GM20000 (cell line): ENCODE results near the gene HELB.

Experiments
- DNase-seq: peaks from one replicate; pipeline ENCODE4 v3.0.0; 2012; ENCODE audit warnings: low spot score
- TF ChIP-seq, protein P1 (sequence below): IDR thresholded peaks from 2 replicates; pipeline ENCODE4 v1.5.1; 2012; ENCODE audit warnings: mild to moderate bottlenecking, control low read depth; ENCODE audit errors: extremely low read depth, missing control alignments

Gene HELB

DNA sequence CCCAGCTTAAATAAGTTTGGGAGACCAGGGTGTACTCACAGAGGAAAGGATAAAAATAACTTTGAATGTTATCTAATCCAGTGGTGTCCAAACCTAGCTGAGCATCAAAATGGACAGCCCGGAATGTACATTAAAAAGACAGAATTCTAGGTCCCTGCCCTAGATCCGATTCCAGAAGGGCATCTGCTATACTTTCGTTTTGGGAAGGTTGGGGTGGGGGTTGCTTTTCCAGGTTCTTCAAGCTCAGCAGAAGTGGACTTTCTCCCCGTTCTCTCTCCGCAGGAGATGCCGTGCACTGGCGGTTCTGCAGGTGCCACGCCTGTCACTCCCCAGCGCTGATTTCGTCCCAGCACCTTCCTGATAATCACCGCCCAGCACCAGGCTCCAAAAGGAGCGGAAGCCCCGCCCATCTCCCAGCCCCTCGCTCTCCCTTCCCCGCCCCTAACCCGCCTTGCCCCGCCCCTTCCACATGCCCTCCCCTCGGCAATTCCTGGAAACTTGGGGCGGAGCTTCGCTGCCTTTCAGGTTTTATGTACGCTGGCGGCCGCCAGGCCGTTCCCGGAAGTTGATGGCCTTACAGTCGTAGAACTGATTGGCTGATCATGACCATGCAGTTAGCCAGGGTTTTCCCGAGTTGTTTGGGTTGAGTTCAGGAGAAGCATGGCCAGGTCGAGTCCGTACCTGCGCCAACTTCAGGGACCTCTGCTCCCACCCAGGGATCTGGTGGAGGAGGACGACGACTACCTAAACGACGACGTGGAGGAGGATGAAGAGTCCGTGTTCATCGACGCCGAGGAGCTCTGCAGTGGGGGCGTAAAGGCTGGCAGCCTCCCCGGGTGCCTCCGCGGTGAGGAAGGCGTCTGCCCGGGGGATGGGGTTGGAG lies at the start of gene HELB:
Gene HELB, plus strand, starts transcription at position 550 of the 883 bp plus-strand sequence. Its CDS starts 111 bp downstream, at position 661.
- TF ChIP-seq, protein P1, sequence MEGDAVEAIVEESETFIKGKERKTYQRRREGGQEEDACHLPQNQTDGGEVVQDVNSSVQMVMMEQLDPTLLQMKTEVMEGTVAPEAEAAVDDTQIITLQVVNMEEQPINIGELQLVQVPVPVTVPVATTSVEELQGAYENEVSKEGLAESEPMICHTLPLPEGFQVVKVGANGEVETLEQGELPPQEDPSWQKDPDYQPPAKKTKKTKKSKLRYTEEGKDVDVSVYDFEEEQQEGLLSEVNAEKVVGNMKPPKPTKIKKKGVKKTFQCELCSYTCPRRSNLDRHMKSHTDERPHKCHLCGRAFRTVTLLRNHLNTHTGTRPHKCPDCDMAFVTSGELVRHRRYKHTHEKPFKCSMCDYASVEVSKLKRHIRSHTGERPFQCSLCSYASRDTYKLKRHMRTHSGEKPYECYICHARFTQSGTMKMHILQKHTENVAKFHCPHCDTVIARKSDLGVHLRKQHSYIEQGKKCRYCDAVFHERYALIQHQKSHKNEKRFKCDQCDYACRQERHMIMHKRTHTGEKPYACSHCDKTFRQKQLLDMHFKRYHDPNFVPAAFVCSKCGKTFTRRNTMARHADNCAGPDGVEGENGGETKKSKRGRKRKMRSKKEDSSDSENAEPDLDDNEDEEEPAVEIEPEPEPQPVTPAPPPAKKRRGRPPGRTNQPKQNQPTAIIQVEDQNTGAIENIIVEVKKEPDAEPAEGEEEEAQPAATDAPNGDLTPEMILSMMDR = no peak
- DNase-seq = peak; percentile 90

DNA sequence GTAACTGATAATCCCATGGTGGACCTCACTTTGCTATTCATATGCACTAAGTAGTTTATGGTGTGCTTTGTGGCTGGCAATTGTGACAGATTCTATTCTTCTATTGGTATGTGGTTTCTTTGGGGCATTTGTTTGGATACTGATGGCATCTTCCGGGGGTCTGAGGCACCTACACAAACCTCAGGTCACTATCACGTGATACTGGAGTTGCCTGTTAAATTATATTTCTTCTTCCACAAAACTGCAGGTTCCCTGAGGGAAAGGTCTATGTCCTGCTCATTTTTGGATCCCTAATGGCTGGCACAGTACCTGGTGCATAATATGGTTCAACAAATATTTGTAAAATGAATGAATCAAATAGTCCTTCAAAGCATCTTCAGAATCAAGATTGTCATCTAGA lies 49.5 kb upstream of the HELB start:
- DNase-seq = no peak
- TF ChIP-seq, protein P1 = no peak

DNA sequence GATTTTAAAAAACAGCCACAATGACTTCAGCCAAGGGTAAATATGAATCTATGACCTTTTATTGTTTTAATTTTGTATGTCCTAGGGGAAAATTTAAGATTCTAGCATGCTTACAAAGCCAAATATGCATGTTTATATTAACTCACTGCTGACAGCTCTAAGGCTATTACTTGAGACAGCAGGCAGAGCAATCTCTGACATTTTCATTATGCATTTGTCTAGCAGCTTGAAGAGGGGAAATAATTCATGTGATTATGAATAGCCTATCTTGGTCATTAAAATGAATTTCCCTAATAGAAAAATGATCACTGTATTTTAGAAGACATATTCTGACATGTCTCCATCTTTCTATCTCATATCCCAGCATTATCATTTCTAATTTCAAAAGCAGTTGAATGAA lies 46.6 kb upstream of the HELB start:
- DNase-seq = no peak
- TF ChIP-seq, protein P1 = no peak

DNA sequence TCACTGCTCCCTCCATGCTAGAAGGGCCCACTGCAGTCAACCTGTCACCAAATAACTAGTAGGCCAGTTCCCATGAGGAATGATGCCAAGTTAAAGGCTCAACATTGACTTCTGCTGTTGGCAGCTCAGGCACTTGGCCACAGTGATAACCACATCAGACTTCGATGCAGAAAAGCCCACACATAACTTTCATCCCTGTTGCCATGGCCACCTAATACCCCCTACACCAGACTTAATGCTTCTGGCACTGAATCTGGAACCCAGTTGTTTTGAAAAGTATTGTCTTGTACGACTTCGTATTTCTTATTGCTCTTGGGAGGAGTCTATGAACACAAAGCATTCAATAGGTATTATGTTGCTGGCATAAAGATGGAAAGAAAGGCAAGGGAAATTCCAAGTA lies 44.3 kb upstream of the HELB start:
- DNase-seq = no peak
- TF ChIP-seq, protein P1 = no peak

DNA sequence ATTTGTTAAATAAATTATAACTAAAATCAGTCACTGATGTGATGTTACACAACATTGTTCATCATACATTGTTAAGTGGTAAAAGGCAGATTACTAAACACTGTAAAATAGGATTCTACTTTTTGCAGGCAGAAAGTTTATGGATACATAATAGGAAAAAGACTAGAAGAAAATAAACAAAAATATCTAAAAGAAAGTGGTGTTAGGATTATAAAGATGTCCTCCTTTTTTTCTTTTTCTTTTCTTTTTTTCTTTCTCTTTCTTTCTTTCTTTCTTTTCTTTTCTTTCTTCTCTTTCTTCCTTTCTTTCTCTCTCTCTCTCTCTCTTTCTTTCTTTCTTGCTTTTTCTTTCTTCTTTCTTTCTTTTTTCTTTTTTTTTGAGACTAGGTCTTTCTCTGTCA lies 39.6 kb upstream of the HELB start:
- DNase-seq = no peak
- TF ChIP-seq, protein P1 = no peak

DNA sequence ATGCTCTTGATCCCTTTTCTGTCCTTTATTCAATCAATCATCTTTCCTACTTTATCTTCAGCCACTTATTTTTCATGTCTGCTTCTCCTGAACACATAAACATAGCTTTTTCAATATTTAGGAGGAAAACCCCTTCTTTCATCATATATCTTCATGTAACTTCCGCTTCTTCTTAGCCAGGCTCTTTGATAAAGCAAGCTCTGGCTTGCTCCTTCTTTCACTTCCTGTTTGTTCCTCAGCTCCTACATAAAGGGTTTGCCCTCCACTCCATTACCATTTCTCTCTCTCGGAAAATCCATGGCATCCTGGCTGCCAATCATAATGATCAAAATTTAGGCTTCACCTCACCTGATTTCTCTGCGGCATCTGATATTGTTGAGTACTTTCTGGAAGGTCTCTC lies 33.7 kb upstream of the HELB start:
- TF ChIP-seq, protein P1 = no peak
- DNase-seq = no peak

DNA sequence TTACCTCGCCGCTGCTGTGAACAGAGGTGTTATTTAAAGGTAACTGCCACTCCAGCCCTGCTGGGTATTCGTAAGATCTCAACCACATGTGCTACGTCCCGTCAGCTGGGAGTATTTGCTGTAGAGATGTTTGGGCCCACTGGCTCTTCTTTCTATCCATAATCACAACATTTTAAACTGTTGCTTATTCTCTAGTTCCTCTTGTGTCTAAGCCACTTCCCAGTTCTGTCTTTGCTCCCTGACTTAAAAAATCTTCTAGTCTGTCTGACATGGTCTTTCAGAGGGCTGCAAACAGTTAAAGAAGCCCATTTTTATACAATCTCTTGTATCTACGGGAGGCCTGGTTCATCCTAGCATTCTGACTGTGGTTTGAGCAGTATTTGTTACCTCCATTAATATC lies 33.2 kb upstream of the HELB start:
- no peak for DNase-seq
- TF ChIP-seq, protein P1 = no peak
